DOHH2 (cell line): ENCODE data around the gene CDC25B.

ENCODE experiments used
- H3F3A ChIP-seq: fragments of 200-600 bp; sonication (generic), shearing (Covaris generic); 2 replicates; pipeline ENCODE4 v1.6.0; 2016; ENCODE audit warnings: antibody characterized with exemption, mild to moderate bottlenecking; ENCODE audit not compliant: control insufficient read depth, insufficient read depth
- H3K27ac ChIP-seq: fragments of 200-600 bp; sonication (generic); 2 replicates; pipeline ENCODE4 v1.5.1; 2014; ENCODE audit warnings: low read depth, mild to moderate bottlenecking, low read length, moderate library complexity
- H3K27me3 ChIP-seq: fragments of 200-600 bp; sonication (generic); 2 replicates; pipeline ENCODE4 v1.6.1; 2014; ENCODE audit warnings: mild to moderate bottlenecking, low read length, mixed read lengths; ENCODE audit not compliant: control insufficient read depth
- H3K36me3 ChIP-seq: fragments of 200-600 bp; sonication (generic); 2 replicates; pipeline ENCODE4 v1.6.1; 2014; ENCODE audit warnings: mild to moderate bottlenecking, low read length, moderate library complexity, mixed read lengths; ENCODE audit not compliant: control insufficient read depth
- H3K4me1 ChIP-seq: fragments of 200-600 bp; sonication (generic); 2 replicates; pipeline ENCODE4 v1.6.1; 2014; ENCODE audit warnings: mild to moderate bottlenecking, low read length, mixed read lengths; ENCODE audit not compliant: control insufficient read depth
- H3K4me2 ChIP-seq: fragments of 200-600 bp; sonication (generic); 2 replicates; pipeline ENCODE4 v1.6.0; 2014; ENCODE audit warnings: mild to moderate bottlenecking, low read length, moderate library complexity
- H3K4me3 ChIP-seq: fragments of 200-600 bp; sonication (generic); 2 replicates; pipeline ENCODE4 v1.5.1; 2014; ENCODE audit warnings: mild to moderate bottlenecking, low read length, mixed read lengths
- H3K79me2 ChIP-seq: fragments of 200-600 bp; sonication (generic); 2 replicates; pipeline ENCODE4 v1.6.1; 2014; ENCODE audit warnings: mild to moderate bottlenecking, low read length, mixed read lengths; ENCODE audit not compliant: control insufficient read depth
- H3K9me2 ChIP-seq: fragments of 200-600 bp; sonication (generic); replicated peaks from 2 replicates; pipeline ENCODE4 v1.6.1; 2014; ENCODE audit warnings: mild to moderate bottlenecking, low read length, mixed read lengths; ENCODE audit not compliant: control insufficient read depth
- H3K9me3 ChIP-seq: fragments of 200-600 bp; sonication (generic); 2 replicates; pipeline ENCODE4 v1.6.1; 2014; ENCODE audit warnings: antibody characterized with exemption, low read length, mixed read lengths; ENCODE audit not compliant: control insufficient read depth, insufficient read depth
- H4K20me1 ChIP-seq: fragments of 200-600 bp; sonication (generic); 2 replicates; pipeline ENCODE4 v1.6.0; 2014; ENCODE audit warnings: low read depth, mild to moderate bottlenecking, antibody characterized with exemption, low read length, moderate library complexity; ENCODE audit not compliant: control insufficient read depth, insufficient read depth
- EZH2phosphoT487 ChIP-seq: fragments of 200-600 bp; sonication (generic); IDR thresholded peaks from 2 replicates; pipeline ENCODE4 v1.6.1; 2017; ENCODE audit warnings: borderline replicate concordance, mild to moderate bottlenecking, antibody characterized with exemption, low read length, moderate library complexity, mixed read lengths
- TF ChIP-seq, protein P1 (sequence below): fragments of 200-600 bp; sonication (generic); IDR thresholded peaks from one replicate; pipeline ENCODE4 v1.5.1; 2014; ENCODE audit warnings: antibody characterized with exemption, mild to moderate bottlenecking, low read depth, low read length; ENCODE audit not compliant: poor library complexity, severe bottlenecking

CDC25B gene

DNA sequence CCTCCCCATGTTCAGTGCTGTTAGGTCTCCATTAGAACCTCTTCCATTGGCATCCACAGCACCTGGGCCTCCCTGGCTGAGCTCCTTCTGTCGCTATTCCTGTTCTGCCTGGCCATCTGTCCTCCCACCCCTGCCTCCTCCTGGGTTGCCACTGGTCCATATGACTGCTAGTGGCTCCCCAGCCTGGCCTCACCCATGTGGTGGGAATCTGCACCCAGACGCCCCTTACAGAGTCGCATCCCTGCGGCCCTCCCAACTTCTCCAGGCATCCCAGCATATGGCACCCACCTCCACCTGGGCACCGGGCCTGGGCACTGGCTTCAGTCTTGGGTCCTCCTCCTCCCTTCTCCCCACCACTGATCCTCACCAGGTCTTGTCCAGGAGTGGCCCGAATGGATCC, 7.7 kb downstream of the CDC25B start:
- peaks cover 2% of the 10 kb centered on the region for H3K79me2 ChIP-seq
- H3K27me3 ChIP-seq, result no peaks in the 10 kb centered on the region
- H3K4me2 ChIP-seq, result no peak overlapping the region
- peaks cover 3% of the 10 kb centered on the region; the same call in 1 of the 2 replicates for H3F3A ChIP-seq
- TF ChIP-seq EZH2phosphoT487, result no peak
- TF ChIP-seq, protein P1, sequence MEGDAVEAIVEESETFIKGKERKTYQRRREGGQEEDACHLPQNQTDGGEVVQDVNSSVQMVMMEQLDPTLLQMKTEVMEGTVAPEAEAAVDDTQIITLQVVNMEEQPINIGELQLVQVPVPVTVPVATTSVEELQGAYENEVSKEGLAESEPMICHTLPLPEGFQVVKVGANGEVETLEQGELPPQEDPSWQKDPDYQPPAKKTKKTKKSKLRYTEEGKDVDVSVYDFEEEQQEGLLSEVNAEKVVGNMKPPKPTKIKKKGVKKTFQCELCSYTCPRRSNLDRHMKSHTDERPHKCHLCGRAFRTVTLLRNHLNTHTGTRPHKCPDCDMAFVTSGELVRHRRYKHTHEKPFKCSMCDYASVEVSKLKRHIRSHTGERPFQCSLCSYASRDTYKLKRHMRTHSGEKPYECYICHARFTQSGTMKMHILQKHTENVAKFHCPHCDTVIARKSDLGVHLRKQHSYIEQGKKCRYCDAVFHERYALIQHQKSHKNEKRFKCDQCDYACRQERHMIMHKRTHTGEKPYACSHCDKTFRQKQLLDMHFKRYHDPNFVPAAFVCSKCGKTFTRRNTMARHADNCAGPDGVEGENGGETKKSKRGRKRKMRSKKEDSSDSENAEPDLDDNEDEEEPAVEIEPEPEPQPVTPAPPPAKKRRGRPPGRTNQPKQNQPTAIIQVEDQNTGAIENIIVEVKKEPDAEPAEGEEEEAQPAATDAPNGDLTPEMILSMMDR, result no peak
- peaks cover 25% of the 10 kb centered on the region for H3K4me1 ChIP-seq
- no peak overlapping the region for H3K27ac ChIP-seq
- H3K9me2 ChIP-seq, result no peaks in the 10 kb centered on the region
- H3K9me3 ChIP-seq, result no peaks in the 10 kb centered on the region
- no peaks in the 10 kb centered on the region for H4K20me1 ChIP-seq
- H3K36me3 ChIP-seq, result peaks cover 64% of the 10 kb centered on the region
- H3K4me3 ChIP-seq, result no peak overlapping the region

- Histone ChIP-seq H3K36me3 (peaks cover 61% of the 10 kb centered on the region), H3K27ac (no peak overlapping the region), H3K27me3 (no peaks in the 10 kb centered on the region)
These were observed 8.2 kb downstream of the CDC25B start for GRCh38 chr20:3804254-3804751.

GRCh38 chr20:3804781-3805180, 8.7 kb downstream of the CDC25B start:
- Histone ChIP-seq H3K9me2 (no peaks in the 10 kb centered on the region), H3F3A (no peaks in the 10 kb centered on the region), H3K27me3 (no peaks in the 10 kb centered on the region), H3K36me3 (peaks cover 61% of the 10 kb centered on the region), H3K4me2 (no peak overlapping the region), H3K27ac (no peak overlapping the region), H3K4me3 (no peak overlapping the region), H3K9me3 (no peaks in the 10 kb centered on the region), H4K20me1 (no peaks in the 10 kb centered on the region), H3K4me1 (peaks cover 16% of the 10 kb centered on the region), H3K79me2 (no peaks in the 10 kb centered on the region; the same call in 1 of the 2 replicates)
- TF ChIP-seq EZH2phosphoT487, result no peak
- TF ChIP-seq, protein P1, result no peak

More at GRCh38 chr20:3804254-3804751, 8.2 kb downstream of the CDC25B start:
- Histone ChIP-seq H3K4me2 (no peak overlapping the region), H3K79me2 (no peaks in the 10 kb centered on the region; the same call in 1 of the 2 replicates), H3K9me3 (no peaks in the 10 kb centered on the region), H3K4me3 (no peak overlapping the region), H4K20me1 (no peaks in the 10 kb centered on the region), H3F3A (no peaks in the 10 kb centered on the region), H3K4me1 (peaks cover 21% of the 10 kb centered on the region), H3K9me2 (no peaks in the 10 kb centered on the region)
- TF ChIP-seq, protein P1, result no peak
- no peak for TF ChIP-seq EZH2phosphoT487
